Smooth muscle cell of the brain vasculature (primary cell): Measurements from ENCODE around the gene MTM1.

Source experiments
- DNase-seq: peaks from one replicate; pipeline ENCODE4 v3.0.0-alpha.2; 2012; ENCODE audit warnings: low read depth, low spot score

The MTM1 gene

GRCh38 chrX:150548684-150549083 lies 19.7 kb upstream of the MTM1 start:
- no peak for DNase-seq

GRCh38 chrX:150551963-150552362 lies 16.5 kb upstream of the MTM1 start:
- DNase-seq = no peak

- DNase-seq = no peak
Observed at GRCh38 chrX:150558424-150558823, 10.0 kb upstream of the MTM1 start.

GRCh38 chrX:150564838-150565237 lies 3.6 kb upstream of the MTM1 start:
- no peak for DNase-seq

GRCh38 chrX:150565551-150565950 lies 2.9 kb upstream of the MTM1 start:
- no peak for DNase-seq

GRCh38 chrX:150566734-150567182 lies 1.7 kb upstream of the MTM1 start:
- no peak for DNase-seq

- DNase-seq = no peak
Observed at GRCh38 chrX:150567645-150568319, 639 bp upstream of the MTM1 start.

- DNase-seq = no peak
Observed at GRCh38 chrX:150569155-150569477, 695 bp downstream of the MTM1 start.

GRCh38 chrX:150570512-150570911 lies 2.1 kb downstream of the MTM1 start:
- DNase-seq = no peak

- DNase-seq = no peak
Observed at GRCh38 chrX:150572206-150572605, 3.8 kb downstream of the MTM1 start.

- no peak for DNase-seq
Observed at GRCh38 chrX:150573106-150573505, 4.7 kb downstream of the MTM1 start.

GRCh38 chrX:150573702-150574101 lies 5.3 kb downstream of the MTM1 start:
- no peak for DNase-seq

GRCh38 chrX:150574559-150575418 lies 6.4 kb downstream of the MTM1 start:
- DNase-seq = no peak

- DNase-seq = no peak
Observed at GRCh38 chrX:150575419-150575814, 7.0 kb downstream of the MTM1 start.

- no peak for DNase-seq
Observed at GRCh38 chrX:150577174-150577573, 8.8 kb downstream of the MTM1 start.

GRCh38 chrX:150581093-150581775 lies 12.8 kb downstream of the MTM1 start:
- DNase-seq = no peak

- no peak for DNase-seq
Observed at GRCh38 chrX:150582338-150582948, 14.0 kb downstream of the MTM1 start.

GRCh38 chrX:150587585-150588503 lies 19.4 kb downstream of the MTM1 start:
- DNase-seq = no peak

- DNase-seq = no peak
Observed at GRCh38 chrX:150594584-150594983, 26.2 kb downstream of the MTM1 start.

GRCh38 chrX:150599226-150599625 lies 30.8 kb downstream of the MTM1 start:
- DNase-seq = no peak

- no peak for DNase-seq
Observed at GRCh38 chrX:150602296-150602695, 33.9 kb downstream of the MTM1 start.
